Activated CD4-positive, alpha-beta T cell treated with anti-CD3 and anti-CD28 coated beads for 24 hours (primary cell): ENCODE results near the gene MPRIP.

ENCODE experiments used
- DNase-seq, 2 donors: peaks; one replicate each; pipeline ENCODE4 v3.0.0-alpha.2; 2020; ENCODE audit warnings: low read depth in 2 of 2

Gene MPRIP

DNA sequence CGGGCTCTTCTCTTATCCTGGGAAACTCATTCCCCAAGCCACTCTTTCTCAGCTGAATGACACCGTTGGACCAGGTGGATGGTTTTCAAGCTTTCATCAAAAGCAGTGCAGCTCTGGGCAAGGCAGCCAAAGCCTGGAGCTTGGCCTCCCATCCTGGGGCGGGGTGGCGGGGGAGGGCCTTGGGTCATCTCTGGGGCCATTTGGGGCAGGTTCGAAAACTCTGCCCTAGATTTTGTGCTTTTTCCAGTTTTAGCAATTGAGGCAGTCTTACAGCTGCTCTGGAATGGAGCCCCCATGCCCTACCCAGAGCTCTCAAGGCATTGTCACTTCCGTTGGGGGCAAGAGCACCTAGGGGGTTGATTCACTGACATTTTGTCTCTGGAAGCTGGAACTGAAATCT, 9.1 kb downstream of the MPRIP start:
- no peak for DNase-seq

DNA sequence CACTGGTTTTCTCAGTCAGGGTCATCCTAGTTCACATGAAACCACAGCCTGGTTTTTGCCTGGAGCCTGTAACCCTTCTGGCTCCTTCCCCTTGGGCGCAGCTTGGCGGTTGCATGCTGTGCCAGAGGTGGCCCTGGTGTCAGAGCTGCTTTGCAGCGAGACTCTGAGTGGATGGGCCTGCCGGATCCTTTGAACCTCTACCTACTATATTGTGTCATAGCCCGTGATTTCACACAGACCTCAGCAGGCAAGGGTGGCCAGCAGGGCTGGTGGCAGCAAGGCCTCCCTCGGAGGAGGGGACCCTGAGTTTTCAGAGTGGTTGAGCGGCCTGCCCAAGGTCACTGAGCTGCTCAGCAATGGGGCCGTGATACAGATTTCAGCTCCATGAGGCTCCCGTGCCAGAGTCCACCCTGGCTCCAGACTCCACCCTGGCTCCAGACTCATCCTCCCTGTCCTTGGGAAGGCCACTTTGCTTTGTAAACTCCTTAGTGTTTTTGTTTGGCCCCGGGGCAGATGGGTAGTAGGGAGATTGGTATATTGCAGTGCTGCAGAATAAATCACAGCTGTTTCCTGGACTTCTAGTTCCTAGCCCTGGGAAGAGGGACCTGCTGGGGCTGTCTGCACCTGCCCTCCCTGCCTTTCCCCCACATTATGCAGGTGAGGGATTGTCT, 9.7 kb downstream of the MPRIP start:
- no peak for DNase-seq

DNA sequence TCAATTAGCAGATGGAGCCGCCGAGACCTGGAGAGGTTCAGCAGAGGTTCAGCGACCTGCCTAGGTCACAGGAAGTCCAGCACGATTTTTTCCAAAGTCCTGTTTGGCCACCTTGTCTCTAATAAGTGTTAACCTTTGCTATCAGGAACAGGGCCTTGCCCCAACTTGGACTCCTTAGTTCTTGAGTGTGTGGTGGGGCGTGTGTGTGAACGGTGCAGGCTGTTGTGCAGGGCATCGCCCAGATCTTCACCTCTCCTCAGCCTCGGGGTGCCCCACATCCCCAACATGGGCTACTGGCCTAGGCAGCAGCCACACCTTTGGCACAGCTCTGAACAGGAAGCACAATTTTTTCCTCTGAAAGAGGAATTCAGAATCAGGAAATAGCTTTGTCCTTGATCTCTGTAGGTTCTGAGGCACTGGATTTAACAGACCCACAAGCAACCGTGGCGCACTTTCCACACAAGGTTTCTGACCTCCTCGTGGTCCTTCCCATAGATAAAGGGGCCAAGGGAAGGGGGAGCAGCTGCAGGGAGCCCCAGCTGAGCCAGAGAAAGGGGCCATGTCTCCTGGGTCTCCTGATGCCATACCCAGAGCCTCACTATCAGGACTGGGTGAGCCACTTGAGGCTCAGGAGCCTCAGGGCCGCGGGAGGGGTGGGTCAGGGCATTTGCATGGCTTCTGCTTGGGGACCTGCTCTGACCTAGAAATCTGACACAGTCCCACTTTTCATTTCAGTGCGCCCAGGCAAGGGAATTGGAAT, 10.4 kb downstream of the MPRIP start:
- no peak for DNase-seq

DNA sequence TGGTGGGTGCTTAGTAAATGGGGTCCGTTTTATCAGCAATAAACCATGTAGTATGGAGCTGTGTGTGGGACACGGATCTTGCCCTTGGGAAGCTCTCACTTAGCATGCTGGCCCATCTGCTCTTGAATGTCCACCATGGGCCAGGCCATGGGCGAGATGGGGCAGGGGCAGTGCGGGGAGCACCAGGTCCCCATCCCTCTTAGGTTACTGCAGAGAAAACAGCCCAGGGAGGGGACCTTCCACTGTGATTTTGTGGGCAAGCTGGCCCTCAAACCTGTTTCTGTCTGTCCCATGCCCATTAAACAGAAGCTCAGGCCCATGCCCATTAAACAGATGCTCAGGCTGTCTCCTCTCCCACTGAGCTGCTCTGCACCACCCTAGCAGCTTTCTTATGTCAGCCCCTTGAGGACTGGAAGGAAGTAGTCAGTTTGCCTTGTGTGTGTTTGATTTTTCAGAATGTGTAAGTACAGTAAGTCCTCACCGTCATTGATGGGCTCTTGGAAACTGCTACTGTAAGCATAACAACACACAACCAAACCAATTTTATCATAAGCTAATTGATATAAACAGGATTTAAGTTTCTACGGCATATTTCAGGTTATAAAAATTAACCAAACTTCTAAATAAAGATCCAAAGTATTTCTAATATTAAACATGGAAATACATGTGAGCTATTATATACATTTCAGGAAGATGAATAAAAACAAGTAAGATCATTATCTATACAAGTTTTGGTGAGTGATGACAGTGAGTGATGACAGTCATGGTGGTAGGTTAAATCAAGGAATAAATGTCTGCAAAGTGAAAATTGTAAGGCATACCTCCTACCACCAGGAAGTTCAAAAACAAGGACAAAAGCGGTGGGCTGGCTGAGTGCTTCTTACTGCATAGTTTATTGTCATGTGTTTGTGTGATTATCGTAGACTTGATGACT, 11.5 kb downstream of the MPRIP start:
- DNase-seq, result no peak

DNA sequence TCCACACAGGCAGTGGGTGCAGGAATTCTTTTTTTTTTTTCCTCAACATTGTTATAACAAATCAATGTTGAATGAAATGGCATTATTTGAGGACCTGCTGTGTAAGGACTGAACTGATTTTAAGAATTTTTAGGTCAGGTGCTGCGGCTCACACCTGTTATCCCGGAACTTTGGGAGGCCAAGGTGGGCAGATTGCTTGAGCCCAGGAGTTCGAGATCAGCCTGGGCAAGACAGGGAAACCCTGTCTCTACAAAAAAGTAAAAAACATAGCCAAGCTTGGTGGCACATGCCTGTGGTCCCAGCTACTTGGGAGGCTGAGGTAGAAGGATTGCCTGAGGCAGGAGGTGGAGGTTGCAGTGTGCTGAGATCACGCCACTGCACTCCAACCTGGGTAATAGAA, 12.4 kb downstream of the MPRIP start:
- DNase-seq, result no peak

DNA sequence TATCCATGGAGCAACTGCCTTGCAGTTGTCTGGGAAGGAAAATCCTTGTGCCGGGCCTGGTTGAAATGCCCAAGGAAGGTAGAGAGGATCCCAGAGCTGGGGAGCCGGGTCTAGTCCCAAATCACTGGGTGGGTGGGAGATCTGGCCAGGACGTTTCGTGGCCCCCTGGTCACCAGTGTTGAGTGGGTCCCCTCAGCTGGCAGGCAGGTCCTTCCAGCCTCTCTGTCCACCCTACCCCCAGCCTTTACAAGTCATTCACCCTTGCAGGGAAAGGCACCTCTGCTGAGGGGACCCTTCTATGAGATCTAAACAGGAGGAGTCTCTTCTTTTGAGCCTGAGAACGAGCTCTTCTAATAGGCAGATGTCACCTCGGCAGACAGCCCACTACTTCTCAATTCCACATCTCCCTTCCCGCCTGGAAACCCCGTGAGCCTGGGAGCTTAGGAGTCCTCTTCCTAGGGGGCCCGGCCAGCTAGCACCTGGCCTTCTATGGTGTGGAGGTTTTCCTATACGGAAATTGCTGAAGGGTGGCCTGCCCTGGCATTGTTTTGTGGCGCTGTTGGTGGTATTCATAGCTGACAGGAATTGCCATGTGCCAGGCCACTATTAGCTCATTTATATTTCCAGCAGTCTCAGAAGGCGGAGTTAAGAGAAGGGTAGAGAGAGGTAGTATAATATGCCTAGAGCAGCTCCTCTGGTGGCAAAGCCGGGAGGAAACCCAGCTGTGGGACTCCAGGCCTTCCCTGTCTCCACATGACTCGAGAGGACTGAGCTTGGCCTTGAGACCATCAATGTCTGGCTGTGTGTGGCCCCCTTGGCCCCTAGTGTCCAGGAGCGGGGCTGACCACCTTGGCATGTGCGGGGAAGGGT, 13.3 kb downstream of the MPRIP start:
- no peak for DNase-seq

DNA sequence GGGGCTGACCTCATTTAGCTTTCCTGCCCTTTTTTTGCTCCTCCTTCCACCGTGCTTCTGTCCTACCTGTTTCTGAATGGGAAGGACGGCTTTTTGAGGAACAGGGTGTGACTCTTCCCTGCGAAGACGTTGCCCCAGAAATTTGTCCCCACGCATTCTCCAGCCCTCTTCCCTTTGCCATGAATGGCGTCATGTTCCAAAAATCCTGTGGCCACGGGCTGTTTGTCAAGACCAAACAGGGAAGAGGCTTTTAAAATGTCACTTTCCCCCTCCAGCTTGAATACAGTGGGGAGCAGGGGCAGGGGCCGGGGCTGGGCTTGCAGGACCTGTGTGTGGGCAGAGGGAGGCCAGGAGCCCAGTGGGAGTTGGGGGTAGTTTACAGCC, 13.9 kb downstream of the MPRIP start:
- no peak for DNase-seq

DNA sequence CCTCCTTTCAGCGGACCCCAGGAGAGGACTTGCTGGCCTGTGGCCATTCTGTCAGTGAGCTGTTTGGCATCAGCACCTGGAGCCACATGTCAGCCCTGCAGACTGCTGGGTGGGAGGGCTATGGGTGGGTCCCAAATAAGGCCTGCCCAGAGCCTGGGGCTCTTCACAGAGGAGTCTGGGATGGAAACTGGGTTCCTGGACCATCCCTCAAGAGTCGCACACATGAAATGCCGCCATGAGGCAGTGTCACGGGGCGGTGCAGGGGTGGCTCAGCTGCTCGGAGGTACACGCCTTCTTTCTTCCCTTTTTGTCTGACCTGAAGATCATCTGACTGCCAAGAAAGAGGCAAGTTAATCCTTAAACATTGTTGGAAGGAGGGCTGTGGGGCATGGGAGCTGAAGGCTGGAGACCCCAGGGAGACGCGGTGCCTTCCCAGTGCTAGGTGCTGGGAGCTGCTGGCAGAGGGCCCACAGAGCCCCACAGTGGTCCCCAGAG, 14.8 kb downstream of the MPRIP start:
- no peak for DNase-seq

DNA sequence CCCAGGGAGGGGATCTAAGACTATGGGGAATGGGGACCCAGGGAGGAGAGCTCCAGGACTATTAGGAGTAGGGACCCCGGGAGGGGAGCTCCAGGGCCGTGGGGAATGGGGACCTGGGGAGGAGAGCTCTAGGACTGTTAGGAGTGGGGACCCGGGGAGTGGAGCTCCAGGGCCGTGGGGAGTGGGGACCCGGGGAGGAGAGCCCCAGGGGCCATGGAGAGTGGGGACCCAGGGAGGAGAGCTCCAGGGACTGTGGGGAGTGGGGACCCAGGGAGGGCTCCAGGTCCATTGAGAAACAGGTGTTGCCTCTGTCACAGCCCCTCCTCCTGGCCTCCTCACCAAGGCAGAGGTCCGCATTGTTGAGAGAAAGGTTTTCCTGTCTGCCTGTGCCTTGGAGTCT, 16.0 kb downstream of the MPRIP start:
- DNase-seq, result no peak

DNA sequence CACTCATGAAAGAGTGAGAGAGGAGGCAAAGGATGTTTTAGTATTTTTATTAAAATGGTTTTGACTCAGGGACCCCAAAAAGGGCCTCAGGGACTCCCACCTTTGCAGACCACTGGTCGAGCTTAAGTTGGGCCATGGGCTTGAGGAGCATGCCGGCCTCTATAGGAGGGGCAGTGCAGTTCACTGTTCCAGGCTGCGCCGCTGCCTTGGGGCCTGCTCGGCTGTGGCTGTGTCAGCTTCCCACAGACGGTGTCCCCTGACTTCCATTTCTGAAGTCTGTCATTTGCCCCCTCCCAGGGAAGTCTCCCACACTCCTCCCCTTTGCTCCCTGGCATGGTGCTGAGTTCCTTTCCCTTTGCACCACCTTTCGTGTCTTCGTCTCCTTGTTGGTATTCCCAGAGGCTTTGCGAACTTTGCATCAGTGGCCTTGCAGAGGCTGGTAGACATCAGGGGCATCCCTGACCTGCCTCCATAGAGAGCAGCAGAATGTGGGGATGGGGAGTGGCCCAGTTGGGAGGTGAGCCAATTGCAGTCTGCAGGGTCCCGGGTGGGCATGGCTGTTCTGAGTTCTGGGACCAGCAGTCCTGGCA, 17.1 kb downstream of the MPRIP start:
- no peak for DNase-seq

DNA sequence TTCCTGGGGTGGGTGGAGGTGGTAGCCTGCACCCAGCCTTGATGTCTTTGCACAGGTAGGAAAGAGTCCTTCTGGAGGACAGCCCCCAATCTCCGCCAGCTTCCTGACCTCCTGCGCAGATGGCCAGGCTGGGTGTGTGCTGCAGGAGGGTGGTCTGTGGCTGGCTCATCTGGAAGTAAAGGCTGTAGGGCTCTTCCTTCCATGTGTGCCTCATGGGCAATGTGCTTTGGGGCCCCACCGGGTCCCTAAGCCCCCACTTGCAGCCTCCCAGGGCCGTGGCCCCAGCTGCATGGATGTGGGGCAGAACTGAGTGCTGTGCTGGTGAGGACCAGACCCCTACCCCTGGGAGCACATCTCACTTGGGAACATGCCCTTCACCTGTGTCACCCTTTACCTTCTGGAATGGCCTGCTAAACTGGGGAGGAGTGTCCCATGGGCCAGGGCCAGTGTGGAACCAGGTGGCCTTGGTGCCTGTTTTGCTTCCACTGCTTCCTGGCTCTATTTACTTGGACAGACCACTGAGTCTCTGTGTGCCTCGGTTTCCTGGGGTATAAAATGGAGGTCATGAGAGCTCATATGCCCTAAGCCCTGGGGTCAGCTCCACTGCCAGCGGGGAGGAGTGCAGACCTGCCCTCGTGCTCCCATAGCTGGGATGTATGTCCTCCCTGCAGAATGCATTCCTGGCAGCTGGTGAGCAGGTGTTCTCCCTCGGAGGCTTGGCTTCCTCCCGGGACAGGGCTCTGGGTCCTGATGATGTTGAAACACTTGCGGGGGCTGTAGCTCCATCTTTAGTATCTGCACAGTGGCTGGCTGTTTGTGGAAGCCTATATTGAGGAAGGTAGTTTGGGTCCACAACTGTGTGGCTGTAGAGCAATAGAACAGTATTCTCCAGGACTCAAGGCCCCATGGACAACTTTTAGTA, 18.0 kb downstream of the MPRIP start:
- no peak for DNase-seq

DNA sequence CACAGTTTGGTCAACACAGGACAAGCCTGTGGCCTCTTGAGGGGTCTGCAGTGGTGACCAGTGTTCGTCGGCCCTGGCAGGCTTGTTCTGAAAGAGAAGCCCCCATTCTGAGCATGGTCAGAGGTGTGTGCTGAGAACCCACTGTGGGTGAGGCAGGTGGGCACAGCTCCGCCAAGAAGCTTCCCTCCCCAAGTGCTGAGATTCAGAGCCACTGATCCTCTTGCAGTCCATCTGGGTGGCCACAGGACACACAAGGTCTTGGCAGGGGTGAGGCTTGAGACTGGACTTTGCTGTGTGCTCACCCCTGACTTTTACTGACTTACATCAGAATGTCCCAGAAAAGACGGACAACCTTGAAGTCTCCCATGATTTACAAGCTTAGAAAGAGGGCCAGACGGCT, 18.7 kb downstream of the MPRIP start:
- no peak for DNase-seq

DNA sequence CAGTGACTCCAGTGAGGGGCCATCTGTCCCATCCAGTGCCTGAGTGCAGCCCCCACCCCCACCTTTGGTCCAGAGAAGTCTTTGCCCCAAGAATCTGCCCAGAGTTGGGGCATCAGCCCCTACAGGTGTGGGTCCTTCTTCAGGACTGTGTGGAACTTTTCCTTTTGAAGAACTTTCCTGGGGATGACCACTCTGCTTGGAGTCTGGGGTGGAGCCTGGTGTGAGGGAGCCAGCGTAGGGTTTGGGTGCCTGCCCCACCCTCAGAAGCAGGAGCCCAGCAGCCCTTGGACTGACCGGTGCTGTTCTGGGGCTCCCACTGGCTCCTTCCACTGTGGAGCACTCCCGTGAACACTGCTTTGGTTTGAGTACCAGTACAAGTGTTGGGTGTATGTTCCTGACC, 19.3 kb downstream of the MPRIP start:
- no peak for DNase-seq

DNA sequence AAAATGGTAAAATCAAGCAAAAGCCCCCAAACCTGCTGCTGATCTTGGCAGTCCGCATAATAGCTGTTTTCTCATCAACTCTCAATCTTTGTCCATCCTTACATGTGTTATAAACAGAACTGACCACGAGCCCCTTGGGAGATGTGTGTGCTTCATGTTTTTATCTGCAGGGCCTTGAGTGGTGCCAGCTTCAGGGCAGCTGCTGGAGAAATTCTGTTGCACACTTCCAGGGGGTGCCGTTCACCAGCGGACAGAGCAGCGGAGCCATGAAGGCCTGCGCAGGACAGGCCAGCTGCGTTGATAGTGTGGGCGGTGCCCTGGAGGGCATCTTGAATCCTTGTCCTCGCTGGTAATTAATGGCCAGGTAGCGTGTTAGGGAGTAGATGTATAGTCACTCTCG, 20.1 kb downstream of the MPRIP start:
- DNase-seq, result no peak

DNA sequence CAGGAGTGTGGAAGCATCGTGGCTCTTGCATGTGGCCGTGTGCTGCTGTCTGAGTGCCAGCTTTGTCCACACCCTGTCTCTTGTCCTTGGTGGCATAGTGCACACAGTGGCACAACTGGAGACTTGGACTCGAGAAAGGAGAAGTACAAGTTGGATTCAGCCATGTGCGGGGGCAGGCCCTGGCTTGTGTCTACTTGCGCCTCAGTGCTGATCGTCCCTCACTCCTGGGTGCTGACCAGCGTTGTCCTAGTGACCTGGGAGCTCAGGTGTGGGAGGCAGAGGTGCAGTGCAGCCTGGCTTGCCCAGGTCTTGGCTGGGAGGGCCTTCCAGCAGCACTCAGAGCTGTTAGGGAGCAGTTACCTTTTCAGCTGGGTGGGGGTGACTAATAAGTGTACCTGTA, 20.6 kb downstream of the MPRIP start:
- no peak for DNase-seq

DNA sequence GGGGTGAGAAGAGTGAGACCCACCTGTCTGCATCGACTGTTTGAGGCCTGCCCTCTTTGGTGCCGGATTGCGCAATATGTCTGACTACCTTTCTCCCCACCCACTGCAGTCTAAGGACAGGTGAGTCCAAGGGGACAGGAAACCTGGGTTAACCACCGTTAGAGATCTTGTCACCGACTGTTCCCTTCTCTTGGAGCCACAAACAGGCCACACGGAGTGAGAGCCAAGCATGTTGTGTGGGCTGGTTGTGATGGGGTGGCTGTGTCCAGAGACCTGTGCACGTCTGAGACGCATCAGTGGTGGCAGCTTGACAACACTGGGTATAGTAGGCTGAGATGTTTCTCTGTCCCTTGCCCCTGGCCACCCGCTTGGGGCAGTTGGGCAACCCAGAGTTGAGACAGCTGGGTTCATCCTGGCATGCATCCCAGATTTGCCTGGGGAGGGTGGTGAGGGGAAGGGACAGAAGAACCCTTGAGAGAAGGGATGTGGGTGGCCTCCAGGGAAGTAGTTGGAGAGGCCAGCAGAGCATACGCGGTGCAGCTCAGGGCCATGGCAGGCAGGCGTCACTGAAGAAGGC, 21.4 kb downstream of the MPRIP start:
- no peak for DNase-seq

DNA sequence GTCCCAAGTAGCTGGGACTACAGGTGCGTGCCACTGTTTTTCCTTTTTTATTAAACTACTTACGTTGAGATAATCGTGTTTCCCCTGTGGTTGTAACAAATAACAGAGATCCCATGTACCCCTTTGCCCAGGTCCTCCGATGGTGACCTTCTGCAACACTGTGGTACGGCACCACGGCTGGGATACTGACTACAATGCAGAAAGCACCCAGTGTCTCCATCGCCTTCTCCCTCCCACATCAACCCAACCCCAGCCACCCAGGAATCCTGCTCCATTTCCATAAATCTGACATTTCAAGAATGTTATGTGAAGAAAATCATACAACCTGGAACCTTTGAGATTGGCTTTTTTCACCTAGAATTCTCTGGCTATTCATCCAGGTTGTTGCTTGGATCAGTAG, 22.1 kb downstream of the MPRIP start:
- DNase-seq, result no peak

DNA sequence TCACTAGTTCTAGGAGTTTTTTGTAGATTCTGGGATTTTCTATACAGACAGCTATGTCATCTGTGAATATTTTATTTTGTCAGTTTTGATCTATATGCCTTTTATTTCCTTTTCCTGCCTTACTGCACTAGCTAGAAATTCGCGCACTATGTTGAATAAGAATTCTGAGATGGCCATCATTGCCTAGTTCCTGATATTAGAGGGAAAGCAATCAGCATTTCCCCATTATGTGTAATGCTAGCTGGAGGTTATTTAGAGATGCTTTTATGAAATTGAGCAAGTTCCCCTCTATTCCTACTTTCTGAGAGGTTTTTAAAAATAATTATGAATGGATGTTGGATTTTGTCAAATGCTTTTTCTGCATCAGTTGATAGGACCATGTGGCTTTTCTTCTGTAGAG, 23.8 kb downstream of the MPRIP start:
- no peak for DNase-seq

DNA sequence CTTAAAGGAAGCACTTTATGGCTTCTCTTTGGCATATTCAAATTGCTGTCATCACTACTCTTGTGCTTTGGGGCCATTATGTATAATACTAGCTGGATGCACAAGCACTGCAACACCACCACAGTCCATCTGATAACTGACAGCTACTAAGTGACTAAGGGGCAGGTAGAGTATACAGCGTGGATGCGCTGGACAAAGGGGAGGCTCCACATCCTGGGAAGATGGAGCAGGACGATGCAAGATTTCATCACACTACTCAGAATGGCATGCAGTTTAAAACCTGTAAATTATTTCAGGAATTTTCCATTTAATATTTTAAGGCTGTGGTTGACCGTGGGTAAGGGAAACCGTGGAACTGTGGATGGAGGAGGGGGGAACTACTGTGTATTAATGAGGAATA, 25.0 kb downstream of the MPRIP start:
- DNase-seq, result no peak

DNA sequence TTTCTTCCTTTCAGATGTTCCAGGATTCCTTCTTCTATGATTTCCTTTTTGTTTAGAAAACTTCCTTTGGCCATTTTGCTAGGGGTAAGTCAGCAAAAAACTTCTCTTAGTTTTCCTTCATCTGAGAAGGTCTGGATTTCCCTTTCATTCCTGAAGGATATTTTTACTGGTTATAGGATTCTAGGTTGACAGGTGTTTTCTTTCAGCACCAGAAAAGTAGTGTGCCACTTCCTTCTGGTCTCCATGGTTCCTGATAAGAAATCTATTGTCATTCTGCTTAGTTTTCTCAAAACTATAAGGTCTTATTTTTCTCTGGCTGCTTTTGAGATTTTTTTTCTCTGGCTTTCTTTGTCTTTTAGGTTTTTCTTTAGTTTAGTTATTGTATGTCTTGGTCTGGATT, 27.6 kb downstream of the MPRIP start:
- DNase-seq, result no peak
